ENCODE measurements around the gene SPRYD4. TPM values are rescaled to one million over a fixed set of nuclear protein-coding genes. Genes with fewer than 3 reads are reported as not detected.

SPRYD4 gene
- 4.9 and 5.1 TPM in 2 replicates for total RNA-seq
- long read RNA-seq, full-length matches to known transcripts, result 17 of 22 reads
- long read RNA-seq, partial matches to known transcripts, result 0 of 22 reads
- long read RNA-seq, other reads (novel, unspliced or antisense), result 5 of 22 reads

DNA sequence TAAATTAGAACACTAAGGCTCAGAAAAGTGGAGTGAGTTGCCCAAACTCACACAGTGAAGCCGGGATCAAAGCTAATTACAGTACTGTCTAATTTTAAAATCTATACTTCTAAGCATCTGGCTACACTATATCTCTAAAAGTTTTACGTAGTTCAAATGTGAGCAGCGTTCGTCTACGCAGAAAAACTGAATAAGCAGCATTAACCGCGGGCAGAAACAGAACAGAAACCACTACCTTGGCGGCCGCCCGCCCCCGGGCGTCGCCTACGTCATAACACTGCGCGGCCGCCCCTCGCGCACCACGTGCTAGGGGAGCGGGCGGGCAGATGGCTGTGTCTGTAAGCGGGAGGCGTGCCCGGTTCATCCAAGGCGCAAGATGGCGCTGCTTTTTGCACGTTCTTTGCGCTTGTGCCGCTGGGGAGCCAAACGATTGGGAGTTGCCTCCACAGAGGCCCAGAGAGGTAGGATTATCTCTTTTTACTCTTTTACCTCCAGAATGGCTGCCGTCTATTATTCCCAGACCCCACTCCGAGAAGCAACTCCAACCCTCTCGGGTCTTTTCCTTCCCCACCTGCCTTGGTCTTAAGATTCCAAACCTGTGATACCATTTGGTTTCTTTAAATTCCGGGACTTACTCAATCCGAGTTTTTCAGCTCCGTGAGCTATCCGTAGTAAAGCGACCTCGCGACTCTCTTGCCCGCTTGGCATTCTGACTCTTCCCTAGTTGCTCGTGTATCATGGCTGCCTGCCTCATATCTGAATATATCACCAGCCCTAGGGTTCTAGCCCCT, at the start of gene SPRYD4:
TSS of gene SPRYD4 (plus strand) at position 363 of the 791 bp plus-strand sequence. CDS start at position 377, 14 bp downstream.
- H3K36me3 Mint-ChIP-seq (ENCODE audit: low read depth), result peaks cover 4% of the 10 kb centered on the region
- no peaks in the 10 kb centered on the region for H3K9me3 Mint-ChIP-seq
- peaks cover 25% of the 10 kb centered on the region for H3K4me1 Mint-ChIP-seq
- H3K4me3 Mint-ChIP-seq, result peak within 1 kb of the TSS; percentile 91
- TF ChIP-seq, protein P1, sequence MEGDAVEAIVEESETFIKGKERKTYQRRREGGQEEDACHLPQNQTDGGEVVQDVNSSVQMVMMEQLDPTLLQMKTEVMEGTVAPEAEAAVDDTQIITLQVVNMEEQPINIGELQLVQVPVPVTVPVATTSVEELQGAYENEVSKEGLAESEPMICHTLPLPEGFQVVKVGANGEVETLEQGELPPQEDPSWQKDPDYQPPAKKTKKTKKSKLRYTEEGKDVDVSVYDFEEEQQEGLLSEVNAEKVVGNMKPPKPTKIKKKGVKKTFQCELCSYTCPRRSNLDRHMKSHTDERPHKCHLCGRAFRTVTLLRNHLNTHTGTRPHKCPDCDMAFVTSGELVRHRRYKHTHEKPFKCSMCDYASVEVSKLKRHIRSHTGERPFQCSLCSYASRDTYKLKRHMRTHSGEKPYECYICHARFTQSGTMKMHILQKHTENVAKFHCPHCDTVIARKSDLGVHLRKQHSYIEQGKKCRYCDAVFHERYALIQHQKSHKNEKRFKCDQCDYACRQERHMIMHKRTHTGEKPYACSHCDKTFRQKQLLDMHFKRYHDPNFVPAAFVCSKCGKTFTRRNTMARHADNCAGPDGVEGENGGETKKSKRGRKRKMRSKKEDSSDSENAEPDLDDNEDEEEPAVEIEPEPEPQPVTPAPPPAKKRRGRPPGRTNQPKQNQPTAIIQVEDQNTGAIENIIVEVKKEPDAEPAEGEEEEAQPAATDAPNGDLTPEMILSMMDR (conservative IDR thresholded peaks at IDR 0.05), result peak; percentile 41
- peak; percentile 81 for DNase-seq (ENCODE audit: low read depth, low spot score)
- peak within 1 kb of the TSS; percentile 96 for H3K27ac Mint-ChIP-seq (ENCODE audit: unreplicated experiment)
- no peaks in the 10 kb centered on the region for H3K27me3 Mint-ChIP-seq (ENCODE audit: low read depth)

DNA sequence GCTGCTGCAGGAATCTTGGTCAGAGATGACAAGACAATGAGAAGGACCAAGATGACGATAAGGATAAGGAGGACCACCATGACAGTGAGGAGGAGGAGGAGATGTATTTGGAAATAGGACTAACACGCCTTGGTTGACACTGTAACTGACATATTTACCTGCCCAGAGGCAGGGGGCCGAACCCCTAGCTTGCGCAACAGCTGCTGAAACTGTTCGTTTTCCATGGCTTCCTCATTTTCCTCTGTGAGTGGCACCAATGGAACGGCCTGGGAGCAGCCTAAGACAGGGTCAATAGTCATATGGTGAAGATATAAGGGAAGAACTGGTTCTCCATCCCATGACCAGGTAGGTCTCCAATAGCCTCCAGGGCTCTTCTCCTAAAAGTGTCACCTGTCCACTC, 48.0 kb upstream of the SPRYD4 start:
- no peak overlapping the region for H3K4me3 Mint-ChIP-seq
- no peaks in the 10 kb centered on the region for H3K27me3 Mint-ChIP-seq (ENCODE audit: low read depth)
- TF ChIP-seq, protein P1 (conservative IDR thresholded peaks at IDR 0.05), result no peak
- H3K36me3 Mint-ChIP-seq (ENCODE audit: low read depth), result peaks cover 17% of the 10 kb centered on the region
- no peak overlapping the region for H3K27ac Mint-ChIP-seq (ENCODE audit: unreplicated experiment)
- H3K4me1 Mint-ChIP-seq, result no peaks in the 10 kb centered on the region
- DNase-seq (ENCODE audit: low read depth, low spot score), result no peak
- no peaks in the 10 kb centered on the region for H3K9me3 Mint-ChIP-seq

DNA sequence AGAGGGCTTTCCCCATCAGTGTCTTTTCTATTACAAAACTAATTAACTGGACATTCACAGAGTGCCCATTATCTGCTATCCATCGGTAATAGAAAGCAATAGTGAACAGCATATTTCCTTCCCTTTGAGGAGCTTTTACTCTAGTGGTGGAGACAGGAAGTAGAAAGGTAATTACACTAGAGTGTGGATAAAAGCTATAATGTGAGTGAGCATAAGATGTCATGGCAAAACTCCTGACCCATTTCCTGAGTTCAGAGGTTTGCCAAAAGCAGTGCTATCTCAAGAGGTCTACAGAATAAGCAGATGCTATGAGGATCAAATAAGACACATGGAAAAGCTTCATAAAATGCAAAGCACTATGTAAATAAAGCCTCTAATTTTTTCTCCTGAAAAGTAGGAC, 43.2 kb upstream of the SPRYD4 start:
- no peaks in the 10 kb centered on the region for H3K4me1 Mint-ChIP-seq
- TF ChIP-seq, protein P1 (conservative IDR thresholded peaks at IDR 0.05), result no peak
- DNase-seq (ENCODE audit: low read depth, low spot score), result no peak
- no peak overlapping the region for H3K4me3 Mint-ChIP-seq
- no peaks in the 10 kb centered on the region for H3K27me3 Mint-ChIP-seq (ENCODE audit: low read depth)
- H3K9me3 Mint-ChIP-seq, result no peaks in the 10 kb centered on the region
- no peak overlapping the region for H3K27ac Mint-ChIP-seq (ENCODE audit: unreplicated experiment)
- H3K36me3 Mint-ChIP-seq (ENCODE audit: low read depth), result peaks cover 19% of the 10 kb centered on the region

DNA sequence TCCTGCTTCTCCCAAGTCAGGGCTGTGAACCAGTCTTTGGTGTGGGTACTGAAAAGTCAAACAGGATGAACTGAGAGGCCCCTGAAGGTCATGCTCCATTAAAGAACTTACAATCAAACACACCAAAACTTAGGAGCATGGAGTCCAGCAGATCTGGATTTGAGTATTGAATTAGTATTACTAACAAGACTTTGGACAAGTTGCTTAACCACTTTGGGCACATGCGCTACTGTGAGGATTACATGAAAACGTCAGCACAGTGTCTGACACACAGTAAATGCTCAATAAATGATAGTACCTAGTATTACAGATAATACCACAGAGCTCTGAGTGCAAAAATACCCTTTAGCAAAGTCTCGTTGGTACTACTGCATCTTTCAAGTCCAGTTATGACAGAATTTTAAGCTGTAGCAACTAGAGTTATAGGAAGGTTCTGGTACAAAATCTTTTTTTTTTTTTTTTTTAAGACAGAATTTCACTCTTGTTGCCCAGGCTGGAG, 42.4 kb upstream of the SPRYD4 start:
- Mint-ChIP-seq H3K27me3 (ENCODE audit: low read depth) (no peaks in the 10 kb centered on the region), H3K4me3 (no peak overlapping the region), H3K36me3 (ENCODE audit: low read depth) (peaks cover 16% of the 10 kb centered on the region), H3K4me1 (no peaks in the 10 kb centered on the region), H3K9me3 (no peaks in the 10 kb centered on the region), H3K27ac (ENCODE audit: unreplicated experiment) (no peak overlapping the region)
- DNase-seq (ENCODE audit: low read depth, low spot score), result no peak
- TF ChIP-seq, protein P1 (conservative IDR thresholded peaks at IDR 0.05), result no peak

DNA sequence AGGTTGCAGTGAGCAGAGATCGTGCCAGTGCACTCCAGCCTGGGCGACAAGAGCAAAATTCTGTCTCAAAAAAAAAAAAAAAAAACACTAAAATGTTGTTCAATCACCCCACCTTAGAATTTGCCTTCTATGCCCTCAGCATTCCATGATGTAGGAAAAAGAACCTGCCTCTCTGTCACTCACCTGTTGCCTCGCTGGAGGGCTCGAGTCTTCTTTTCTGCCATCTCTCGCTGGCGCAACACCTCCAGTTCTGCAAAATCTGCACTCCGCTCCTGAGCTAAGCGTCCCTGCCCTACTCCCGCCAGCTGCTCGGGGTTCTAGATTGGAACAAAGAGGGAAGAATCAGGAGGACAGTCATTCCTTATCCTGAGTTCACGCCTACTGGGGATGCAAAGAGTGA, 37.1 kb upstream of the SPRYD4 start:
- peak overlapping the region; percentile 12 for H3K27ac Mint-ChIP-seq (ENCODE audit: unreplicated experiment)
- H3K9me3 Mint-ChIP-seq, result no peaks in the 10 kb centered on the region
- H3K36me3 Mint-ChIP-seq (ENCODE audit: low read depth), result peaks cover 12% of the 10 kb centered on the region
- H3K4me1 Mint-ChIP-seq, result no peaks in the 10 kb centered on the region
- TF ChIP-seq, protein P1 (conservative IDR thresholded peaks at IDR 0.05), result no peak
- no peak for DNase-seq (ENCODE audit: low read depth, low spot score)
- H3K27me3 Mint-ChIP-seq (ENCODE audit: low read depth), result no peaks in the 10 kb centered on the region
- no peak overlapping the region for H3K4me3 Mint-ChIP-seq
